GM12875 (cell line): ENCODE measurements around the gene PTGFRN.

Experiments used
- H3K4me3 ChIP-seq: one replicate; pipeline ENCODE4 v1.5.1; 2011; ENCODE audit warnings: low read depth, low read length, control low read depth
- TF ChIP-seq, protein P1 (sequence below): IDR thresholded peaks from 2 replicates; pipeline ENCODE4 v1.5.1; 2011; ENCODE audit warnings: low read depth, mild to moderate bottlenecking, control low read depth, inconsistent platforms, low read length, moderate library complexity, borderline replicate concordance; ENCODE audit not compliant: insufficient read depth

PTGFRN gene

DNA sequence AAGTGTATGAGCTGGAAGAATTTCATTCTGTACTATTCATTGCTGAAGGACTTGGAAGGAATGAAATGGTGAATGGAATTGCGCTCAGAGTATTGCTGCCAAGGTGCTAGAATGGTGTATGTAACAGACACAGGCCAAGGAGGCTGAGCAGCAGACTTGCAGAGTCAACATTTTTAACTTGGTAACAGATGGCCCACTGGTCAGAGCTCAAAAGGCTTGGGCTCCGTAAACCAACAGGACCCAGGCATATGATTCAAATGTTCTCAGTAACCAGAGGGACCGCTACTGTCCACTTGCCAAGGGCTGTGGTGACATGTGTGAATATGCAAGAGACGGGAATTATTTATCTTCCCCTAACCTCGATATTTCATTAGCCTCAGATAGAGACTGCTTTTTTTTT lies 28.8 kb upstream of the PTGFRN start:
- TF ChIP-seq, protein P1, sequence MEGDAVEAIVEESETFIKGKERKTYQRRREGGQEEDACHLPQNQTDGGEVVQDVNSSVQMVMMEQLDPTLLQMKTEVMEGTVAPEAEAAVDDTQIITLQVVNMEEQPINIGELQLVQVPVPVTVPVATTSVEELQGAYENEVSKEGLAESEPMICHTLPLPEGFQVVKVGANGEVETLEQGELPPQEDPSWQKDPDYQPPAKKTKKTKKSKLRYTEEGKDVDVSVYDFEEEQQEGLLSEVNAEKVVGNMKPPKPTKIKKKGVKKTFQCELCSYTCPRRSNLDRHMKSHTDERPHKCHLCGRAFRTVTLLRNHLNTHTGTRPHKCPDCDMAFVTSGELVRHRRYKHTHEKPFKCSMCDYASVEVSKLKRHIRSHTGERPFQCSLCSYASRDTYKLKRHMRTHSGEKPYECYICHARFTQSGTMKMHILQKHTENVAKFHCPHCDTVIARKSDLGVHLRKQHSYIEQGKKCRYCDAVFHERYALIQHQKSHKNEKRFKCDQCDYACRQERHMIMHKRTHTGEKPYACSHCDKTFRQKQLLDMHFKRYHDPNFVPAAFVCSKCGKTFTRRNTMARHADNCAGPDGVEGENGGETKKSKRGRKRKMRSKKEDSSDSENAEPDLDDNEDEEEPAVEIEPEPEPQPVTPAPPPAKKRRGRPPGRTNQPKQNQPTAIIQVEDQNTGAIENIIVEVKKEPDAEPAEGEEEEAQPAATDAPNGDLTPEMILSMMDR: no peak
- no peak overlapping the region for H3K4me3 ChIP-seq

DNA sequence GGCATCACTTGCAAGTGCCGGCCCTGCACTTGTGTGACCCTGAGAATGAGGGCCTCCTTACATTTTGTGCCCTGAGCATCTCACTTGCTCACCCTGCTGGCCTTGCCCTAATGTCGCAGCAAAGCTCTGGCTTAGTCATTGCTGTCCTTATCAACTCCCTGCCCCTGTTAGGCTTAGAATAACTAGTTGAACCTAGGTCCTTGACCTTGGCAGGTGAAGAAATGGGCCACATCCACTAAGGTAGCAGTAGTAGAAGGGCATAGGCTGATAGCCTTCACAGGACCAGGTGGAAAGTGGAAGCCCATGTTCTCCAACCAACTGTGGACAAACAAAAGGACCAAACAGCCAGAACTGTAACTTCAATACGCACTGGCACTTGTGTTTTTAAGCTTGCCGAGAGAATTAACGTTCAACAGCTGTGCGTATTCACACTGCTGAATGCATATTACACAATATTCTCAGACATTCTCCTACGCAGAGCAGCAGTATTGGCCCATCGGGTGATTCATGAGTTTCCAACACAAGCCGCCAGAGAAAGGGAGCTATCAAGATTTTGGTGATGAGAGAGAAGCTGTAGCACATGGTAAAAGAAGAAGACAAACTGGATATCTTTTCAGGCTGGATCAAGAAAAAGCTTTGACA lies 27.7 kb upstream of the PTGFRN start:
- TF ChIP-seq, protein P1: peak; percentile 60
- no peak overlapping the region for H3K4me3 ChIP-seq

DNA sequence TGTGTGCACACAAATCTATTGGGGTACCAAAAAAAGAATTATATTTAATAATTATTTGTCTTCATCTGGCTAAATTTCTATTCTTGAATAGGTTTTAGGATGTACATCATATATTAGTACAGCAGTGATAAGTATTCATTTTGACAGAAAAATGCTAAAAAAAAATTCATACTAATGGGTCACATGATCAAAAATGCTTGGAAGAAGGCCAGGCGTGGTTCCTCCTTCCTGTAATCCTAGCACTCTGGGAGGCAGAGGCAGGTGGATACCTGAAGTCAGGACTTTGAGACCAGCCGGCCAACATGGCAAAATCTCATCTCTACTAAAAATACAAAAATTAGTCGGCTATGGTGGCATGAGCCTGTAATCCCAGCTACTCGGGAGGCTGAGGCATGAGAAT lies 26.9 kb upstream of the PTGFRN start:
- TF ChIP-seq, protein P1: no peak
- no peak overlapping the region for H3K4me3 ChIP-seq

DNA sequence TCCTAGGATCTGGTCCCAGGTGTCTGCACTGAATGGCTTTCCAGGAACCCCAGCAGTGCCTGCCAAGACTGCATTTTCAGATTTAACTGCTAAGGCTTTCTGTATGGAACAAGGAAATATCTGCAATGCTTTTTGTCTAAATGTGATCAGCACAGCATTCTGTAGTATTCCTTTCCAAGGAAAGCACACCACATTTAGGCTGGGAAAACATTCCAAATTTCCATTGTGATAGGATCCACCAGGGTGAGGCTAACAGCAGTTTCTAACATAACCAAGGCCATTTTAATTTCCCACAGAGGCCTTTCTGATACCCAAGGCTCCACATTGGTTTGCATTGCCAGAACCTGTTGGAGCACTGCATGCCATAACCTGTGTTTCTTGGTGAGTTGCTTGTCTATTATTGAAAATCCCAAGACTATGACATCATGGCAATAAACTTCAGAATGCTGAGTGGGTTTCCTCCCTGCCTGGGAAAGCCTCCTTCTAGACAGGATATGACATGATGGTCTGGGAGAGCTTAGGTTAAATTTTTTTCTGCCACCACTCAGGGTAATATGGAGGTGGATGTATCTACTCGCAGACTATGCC lies 23.3 kb upstream of the PTGFRN start:
- TF ChIP-seq, protein P1: no peak
- no peak overlapping the region for H3K4me3 ChIP-seq

DNA sequence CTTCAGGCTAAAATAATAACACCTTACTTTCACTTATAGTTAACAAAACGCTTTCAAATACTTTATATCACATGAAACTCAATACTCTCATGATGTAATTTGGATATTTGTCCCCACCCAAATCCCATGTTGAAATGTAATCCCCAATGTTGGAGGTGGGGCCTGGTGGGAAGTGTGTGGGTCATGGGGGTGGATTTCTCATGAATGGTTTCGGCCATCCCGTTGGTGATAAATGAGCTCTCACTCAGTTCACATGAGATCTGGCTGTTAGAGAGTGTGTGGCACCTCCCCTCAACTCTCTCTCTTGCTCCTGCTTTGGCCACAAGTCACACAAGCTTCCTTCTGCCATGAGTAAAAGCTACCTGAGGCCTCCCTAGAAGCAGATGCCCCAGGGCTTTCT lies 22.5 kb upstream of the PTGFRN start:
- TF ChIP-seq, protein P1: no peak
- no peak overlapping the region for H3K4me3 ChIP-seq

DNA sequence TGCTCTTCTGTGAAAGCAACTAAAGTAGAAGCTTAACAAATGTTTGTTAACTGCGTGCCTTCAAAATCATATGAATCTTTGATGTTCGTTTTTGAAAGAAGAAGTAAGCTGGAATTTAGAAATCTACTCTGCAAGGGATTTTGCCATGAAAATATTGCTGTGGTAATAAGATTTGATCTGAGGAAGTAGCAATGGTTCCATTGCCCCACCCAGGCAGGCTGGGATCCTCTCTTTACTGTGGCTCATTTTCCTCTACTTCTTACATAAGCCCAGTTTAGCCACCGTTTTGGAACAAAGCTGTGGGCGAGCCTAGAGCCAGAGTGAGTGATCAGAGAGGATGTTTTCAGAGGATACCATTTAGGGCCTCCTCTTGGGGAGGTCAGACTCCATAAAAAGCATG lies 20.3 kb upstream of the PTGFRN start:
- TF ChIP-seq, protein P1: no peak
- H3K4me3 ChIP-seq: no peak overlapping the region

DNA sequence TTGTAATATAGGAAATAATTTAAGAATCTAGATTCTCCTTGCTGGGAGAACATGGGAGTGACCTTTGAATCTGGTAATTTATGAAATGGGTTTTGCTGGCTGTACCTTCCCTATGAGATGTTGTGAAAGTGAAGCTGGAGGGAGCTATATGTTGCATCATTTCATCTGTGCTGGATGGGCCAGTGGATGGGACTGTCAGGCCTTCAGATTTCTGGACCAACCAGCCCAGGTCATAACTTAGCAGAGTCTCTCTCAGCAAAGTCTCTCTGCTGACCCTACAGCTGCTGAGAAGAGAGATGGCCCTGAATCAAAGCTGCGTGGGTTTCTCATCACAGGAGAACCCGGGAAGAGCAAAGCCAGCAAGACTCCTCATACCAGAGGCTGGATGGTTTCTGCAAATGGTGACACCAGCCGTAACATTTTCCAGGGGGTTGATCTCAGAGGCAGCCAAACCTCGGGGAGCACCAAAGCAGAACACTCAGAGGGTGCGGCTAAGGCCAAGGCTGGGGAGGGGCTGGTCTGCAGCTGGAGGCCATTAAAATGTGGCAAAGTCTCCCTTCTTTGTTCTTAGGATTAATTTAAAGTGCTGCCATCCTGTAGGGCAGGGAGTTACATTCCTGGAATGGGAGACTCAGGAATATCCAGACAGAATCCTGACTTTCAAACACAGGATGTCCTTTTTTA lies 18.2 kb upstream of the PTGFRN start:
- TF ChIP-seq, protein P1: no peak

More for the DNA sequence above, 18.2 kb upstream of the PTGFRN start:
- no peak overlapping the region for H3K4me3 ChIP-seq
